Measurements from ENCODE around the gene KIF2A. TPM values are rescaled to one million over a fixed set of nuclear protein-coding genes. Genes with fewer than 3 reads are reported as not detected.

The KIF2A gene
- total and polyA plus RNA-seq, 10 donors = 4.3 to 66.7 (median 44.3) TPM

DNA sequence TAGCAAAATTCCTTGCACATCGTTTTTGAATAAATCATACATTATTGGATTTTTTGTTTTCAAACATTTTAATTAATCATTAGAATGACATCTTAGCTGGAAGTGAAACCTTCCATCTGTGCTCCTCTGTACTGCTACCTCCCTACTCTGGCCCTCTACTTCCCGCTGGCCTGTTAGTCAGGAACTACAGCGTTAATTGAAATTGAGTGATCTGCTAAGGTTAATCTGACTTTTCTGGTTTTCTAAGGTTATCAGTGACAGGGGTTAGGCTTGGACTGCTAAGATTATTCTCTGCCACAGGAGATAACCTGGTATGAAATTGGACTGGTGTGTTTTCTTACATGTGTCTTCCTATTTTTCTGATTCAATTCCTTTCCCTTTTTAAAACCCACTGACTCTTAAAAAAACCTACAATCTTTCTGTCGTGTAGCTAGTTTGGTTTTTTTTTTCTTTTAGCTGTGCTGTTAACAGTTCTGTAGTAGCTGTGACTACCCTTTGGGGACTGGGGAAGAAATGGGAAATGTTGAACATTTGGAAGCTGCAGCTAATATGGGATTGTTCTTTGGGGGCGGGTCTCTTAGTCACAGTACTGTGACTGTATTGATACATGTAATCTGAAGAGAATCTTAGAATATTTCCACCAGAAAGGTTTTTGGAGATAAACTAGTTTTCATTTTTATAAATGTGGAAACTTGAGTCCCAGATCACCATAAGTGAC is 4.6 kb downstream of the KIF2A start:
- Histone ChIP-seq H3K27ac (no peak overlapping the region), H3K27me3 (replicated peaks in 1 of 7) (no peaks in the 10 kb centered on the region), H3K4me1 (peaks cover 11 to 89% (median 64%) of the 10 kb centered on the region in 6 donors), H3K36me3 (no peaks in the 10 kb centered on the region), H3K9me3 (no peaks in the 10 kb centered on the region), H3K4me3 (no peak overlapping the region)
- 61 to 80% (median 73%) methylated on average over 5 of the region's 5 CpGs for WGBS, 5 donors
- intact Hi-C loops (cut with DNase I; ENCODE audit: low total_unique reads) = no loop called here
- DNase-seq = no peak
- TF ChIP-seq POLR2AphosphoS5 (IDR thresholded peaks at IDR 0.05) (no peak), POLR2A (IDR thresholded peaks at IDR 0.05) (no peak)
- TF ChIP-seq, protein P1, sequence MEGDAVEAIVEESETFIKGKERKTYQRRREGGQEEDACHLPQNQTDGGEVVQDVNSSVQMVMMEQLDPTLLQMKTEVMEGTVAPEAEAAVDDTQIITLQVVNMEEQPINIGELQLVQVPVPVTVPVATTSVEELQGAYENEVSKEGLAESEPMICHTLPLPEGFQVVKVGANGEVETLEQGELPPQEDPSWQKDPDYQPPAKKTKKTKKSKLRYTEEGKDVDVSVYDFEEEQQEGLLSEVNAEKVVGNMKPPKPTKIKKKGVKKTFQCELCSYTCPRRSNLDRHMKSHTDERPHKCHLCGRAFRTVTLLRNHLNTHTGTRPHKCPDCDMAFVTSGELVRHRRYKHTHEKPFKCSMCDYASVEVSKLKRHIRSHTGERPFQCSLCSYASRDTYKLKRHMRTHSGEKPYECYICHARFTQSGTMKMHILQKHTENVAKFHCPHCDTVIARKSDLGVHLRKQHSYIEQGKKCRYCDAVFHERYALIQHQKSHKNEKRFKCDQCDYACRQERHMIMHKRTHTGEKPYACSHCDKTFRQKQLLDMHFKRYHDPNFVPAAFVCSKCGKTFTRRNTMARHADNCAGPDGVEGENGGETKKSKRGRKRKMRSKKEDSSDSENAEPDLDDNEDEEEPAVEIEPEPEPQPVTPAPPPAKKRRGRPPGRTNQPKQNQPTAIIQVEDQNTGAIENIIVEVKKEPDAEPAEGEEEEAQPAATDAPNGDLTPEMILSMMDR (IDR thresholded peaks at IDR 0.05 in 8 of 11, conservative IDR thresholded peaks at IDR 0.05 in 3 of 11) = no peak

DNA sequence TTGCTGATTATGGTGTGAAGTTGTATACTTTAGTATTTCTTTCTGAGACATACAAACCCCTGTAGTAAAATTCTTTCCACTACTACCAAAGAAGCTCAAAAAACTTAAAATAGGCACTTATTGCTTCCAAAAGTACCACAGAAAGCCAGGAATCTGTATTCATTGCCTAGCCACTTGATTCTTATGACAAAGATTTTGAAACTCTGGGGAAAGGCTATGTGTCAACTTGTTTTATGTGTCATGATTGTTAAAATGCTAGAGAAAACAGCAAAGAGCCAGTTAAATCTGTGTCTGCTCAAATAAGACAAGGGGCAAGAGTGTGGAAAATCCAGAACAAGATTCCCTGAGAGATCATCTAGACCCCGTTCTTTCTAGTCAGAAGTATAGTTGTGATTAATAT is 6.0 kb downstream of the KIF2A start:
- 80 to 94% (median 87%) methylated on average over 1 of the region's 1 CpG for WGBS, 5 donors
- intact Hi-C loops (cut with DNase I; ENCODE audit: low total_unique reads) = no loop called here
- TF ChIP-seq, protein P1 (IDR thresholded peaks at IDR 0.05 in 8 of 11, conservative IDR thresholded peaks at IDR 0.05 in 3 of 11) = no peak
- TF ChIP-seq POLR2A (IDR thresholded peaks at IDR 0.05) (no peak), POLR2AphosphoS5 (IDR thresholded peaks at IDR 0.05) (no peak)
- H3K4me1 ChIP-seq = peaks cover 11 to 100% (median 70%) of the 10 kb centered on the region in 6 donors
- H3K4me3 ChIP-seq = no peak overlapping the region
- no peaks in the 10 kb centered on the region for H3K27me3 ChIP-seq (replicated peaks in 1 of 7)
- no peak overlapping the region for H3K27ac ChIP-seq
- H3K9me3 ChIP-seq = no peaks in the 10 kb centered on the region
- no peak for DNase-seq
- no peaks in the 10 kb centered on the region for H3K36me3 ChIP-seq

DNA sequence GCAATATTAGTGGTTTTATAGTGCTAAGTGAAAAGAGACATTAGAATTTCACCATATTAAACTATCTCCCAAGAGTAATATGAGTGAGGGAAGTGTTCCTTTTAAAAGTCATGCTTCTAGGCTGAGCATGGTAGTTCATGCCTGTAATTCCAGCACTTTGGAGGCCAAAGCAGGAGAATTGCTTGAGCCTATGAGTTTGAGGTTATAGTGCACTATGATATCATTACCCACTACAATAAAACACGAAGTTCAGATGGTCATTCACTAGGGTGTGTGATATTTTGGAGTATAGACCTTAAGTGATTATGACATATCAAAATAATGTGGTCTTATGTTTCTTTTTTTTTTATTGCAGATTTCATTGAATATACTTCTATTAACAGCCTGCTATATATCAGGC is 6.7 kb downstream of the KIF2A start:
- H3K27me3 ChIP-seq (replicated peaks in 1 of 7) = no peaks in the 10 kb centered on the region
- H3K36me3 ChIP-seq = no peaks in the 10 kb centered on the region
- H3K27ac ChIP-seq = no peak overlapping the region
- no peak for TF ChIP-seq POLR2AphosphoS5 (IDR thresholded peaks at IDR 0.05)
- no peak for TF ChIP-seq POLR2A (IDR thresholded peaks at IDR 0.05)
- TF ChIP-seq, protein P1 (IDR thresholded peaks at IDR 0.05 in 8 of 11, conservative IDR thresholded peaks at IDR 0.05 in 3 of 11) = no peak
- WGBS, 5 donors = 75 to 84% (median 80%) methylated on average over 1 of the region's 1 CpG
- no peak overlapping the region for H3K4me3 ChIP-seq
- H3K9me3 ChIP-seq = no peaks in the 10 kb centered on the region
- peaks cover 13 to 100% (median 69%) of the 10 kb centered on the region in 6 donors for H3K4me1 ChIP-seq
- intact Hi-C loops (cut with DNase I; ENCODE audit: low total_unique reads) = no loop called here
- DNase-seq = no peak

DNA sequence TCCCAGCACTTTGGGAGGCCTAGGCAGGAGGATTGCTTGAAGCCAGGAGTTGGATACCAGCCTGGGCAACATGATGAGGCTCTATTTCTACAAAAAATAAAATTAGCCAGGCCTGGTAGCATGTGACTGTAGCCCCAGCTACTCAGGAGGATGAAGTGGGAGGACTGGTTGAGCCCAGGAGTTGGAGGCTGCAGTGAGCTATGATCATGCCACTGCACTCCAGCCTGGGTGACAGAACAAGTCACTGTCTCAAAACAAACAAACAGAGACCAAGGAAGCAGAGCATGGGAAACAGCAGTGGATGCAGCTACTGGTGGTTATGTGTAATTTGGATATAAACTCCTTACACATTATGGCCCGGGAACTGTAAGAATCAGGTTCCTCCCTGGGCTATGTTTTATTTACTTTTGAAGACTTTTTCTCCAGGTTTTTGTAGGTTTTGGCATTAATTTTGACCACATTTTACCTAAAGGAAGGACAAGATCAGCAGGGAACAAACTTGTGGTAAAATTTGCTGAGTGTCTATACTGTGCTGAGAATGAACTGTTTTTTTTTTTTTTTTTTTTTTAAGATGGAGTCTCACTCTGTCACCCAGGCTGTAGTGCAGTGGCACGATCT is 8.3 kb downstream of the KIF2A start:
- no peaks in the 10 kb centered on the region for H3K36me3 ChIP-seq
- TF ChIP-seq POLR2AphosphoS5 (IDR thresholded peaks at IDR 0.05) = no peak
- TF ChIP-seq, protein P1 (IDR thresholded peaks at IDR 0.05 in 8 of 11, conservative IDR thresholded peaks at IDR 0.05 in 3 of 11) = no peak
- TF ChIP-seq POLR2A (IDR thresholded peaks at IDR 0.05) = no peak
- H3K27me3 ChIP-seq (replicated peaks in 1 of 7) = no peaks in the 10 kb centered on the region
- no peak for DNase-seq
- H3K27ac ChIP-seq = no peak overlapping the region
- intact Hi-C loops (cut with DNase I; ENCODE audit: low total_unique reads) = no loop called here
- peaks cover 8 to 100% (median 64%) of the 10 kb centered on the region in 6 donors for H3K4me1 ChIP-seq
- H3K9me3 ChIP-seq = no peaks in the 10 kb centered on the region
- WGBS, 5 donors = 95 to 98% (median 96%) methylated on average over 2 of the region's 2 CpGs
- H3K4me3 ChIP-seq = no peak overlapping the region
